SK-N-DZ (cell line): ENCODE results near the gene USP5.
"Not testable (repeated sequence)": the region's sequence is repeated elsewhere in the genome, so short reads cannot be mapped to it uniquely, and the experiment has no call there.

Experiments
- DNase-seq: peaks from one replicate; pipeline ENCODE4 v3.0.0-alpha.2; 2015; ENCODE audit warnings: low spot score

The USP5 gene

DNA sequence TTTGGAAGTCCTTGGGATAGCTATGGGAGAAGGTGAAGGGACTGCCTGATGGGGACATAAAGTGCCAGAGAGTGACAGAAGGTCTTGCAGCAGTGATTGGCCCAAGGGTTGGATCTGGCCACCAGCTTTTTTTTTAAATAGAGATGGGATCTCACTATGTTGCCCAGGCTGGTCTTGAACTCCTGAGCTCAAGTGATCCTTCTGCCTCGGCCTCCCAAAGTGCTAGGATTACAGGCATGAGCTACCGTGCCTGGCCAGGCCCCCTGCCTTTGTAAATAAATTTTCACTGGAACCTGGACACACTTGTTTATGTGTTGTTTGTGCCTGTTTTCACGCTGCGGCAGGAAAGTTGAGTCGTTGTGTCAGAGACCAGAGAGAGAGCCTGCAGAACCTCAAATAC lies 13.4 kb downstream of the USP5 start:
- DNase-seq, result not testable (repeated sequence)

DNA sequence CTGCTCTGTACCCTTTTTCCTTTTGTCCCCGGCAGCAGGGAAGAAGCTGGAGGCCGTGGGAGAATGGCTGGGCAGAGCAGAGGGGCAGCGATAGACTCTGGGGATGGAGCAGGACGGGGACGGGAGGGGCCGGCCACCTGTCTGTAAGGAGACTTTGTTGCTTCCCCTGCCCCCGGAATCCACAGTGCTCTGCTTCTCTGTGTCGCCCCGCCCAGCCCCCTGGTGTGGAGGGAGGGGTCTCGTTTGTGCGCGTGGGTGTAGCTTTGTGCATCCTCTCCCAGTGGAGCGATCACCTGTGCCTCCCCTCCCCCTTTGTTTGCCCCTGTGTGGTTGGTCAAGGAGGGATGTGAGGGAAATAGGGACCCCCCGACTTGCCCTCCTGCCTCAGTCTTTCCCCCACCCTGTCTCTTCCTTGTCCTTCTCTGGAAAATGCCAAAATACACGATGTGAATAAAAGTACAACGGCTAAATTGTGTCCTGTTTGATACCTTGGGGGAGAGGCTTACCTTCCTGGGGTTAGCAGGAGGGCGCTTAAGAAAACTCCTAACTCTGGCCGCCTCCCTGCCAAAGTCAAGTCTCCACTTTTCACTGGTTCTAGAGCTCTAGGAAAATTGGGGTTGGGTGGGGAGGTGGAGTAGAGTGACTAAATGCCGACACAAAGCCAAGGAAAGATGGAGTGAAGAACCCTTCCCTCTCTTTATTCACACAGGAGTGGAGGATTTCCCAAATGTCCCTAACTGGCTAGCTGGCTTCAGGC lies 14.4 kb downstream of the USP5 start:
- no peak for DNase-seq

DNA sequence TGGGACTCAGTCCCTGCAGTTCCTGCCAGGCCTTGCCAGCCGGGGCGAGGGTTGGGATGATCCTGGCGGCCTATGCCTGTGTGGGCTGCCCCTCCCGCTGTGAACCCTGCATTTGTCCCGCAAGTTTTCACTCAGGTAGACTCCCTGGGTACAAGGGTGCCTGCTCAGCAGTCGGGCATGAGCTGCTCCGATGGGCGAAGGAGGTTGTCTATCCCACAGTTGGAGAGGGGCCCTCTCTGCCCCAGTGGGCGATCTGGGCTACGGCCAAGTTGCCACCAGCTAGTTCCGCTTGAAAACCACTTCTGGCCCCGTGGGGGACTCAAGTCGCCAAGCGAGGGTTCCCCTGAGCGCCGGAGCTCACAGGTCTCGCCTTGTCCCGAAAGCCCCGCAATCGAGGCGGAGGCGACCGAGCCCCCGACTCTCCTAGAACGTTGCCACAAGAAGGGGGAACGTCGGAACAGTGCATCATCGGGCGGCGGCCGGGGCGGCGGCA lies 15.0 kb downstream of the USP5 start:
- no peak for DNase-seq

DNA sequence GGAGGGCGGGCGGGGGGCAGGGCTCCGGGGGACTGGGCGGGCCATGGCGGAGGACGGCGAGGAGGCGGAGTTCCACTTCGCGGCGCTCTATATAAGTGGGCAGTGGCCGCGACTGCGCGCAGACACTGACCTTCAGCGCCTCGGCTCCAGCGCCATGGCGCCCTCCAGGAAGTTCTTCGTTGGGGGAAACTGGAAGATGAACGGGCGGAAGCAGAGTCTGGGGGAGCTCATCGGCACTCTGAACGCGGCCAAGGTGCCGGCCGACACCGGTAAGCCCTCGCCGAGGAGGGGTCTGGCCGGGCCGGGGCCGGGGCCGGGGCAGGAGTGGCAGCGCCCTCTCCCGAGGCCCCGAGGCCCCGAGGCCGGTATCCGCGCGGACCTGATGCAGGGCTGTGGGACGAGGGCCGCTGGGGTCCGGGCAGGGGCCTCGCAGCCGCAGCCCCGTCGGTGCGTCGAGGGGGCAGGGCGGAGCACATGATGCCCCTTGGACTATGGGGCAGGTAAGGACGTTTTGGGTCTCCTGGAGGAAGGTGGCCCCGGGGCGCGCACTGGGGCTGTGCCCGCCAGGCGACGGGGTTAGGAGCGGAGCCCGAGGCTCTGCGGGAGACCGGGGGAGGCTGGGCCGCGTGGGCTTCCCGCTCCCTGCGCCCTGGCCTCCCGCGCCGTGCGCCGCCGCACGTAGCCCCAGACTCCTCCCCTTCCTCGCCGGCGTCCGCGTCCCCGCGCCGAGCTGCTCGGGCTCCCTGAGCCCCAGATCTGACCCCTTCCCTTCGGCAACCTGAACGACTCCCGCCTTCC lies 15.7 kb downstream of the USP5 start, which contains the start of gene TPI1:
Gene TPI1 (plus strand): TSS at position 119 of the 798 bp plus-strand sequence. CDS start 36 bp downstream, at position 155.
- DNase-seq, result peak; percentile 77

DNA sequence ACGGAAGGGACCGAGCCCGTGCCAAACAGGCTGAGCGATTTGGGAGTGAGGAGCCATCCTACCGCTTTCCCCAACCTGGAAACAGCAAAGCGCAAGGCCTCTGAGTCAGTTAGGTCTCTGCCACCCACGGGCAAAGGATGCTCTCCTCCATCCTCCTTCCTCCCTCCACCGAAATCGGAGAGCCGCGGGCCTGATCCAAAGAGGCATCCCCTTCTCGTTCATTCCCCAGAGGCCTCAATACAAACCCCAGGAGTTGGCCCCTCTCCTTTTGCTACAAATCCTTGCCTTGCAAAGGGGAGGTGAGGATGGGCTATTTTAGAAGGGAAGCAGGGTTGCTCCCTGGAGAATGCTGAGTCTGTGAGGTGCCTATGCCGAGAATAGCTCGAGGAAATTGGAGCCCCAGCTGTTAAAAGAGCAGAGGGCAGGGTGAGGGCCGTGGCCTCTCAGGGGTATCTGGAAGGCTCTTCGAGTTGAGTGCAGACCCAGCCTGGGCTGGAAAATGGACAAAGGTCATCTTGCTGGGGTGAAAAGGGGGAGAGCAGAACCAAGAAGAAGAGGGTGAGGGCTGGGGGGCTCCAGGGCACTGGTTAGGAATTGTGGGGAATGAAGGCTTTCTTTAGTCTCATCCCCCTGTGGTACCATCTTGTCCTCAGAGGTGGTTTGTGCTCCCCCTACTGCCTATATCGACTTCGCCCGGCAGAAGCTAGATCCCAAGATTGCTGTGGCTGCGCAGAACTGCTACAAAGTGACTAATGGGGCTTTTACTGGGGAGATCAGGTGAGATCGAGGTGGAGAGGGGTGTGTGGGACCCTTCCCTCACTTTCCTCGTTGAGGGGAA lies 16.5 kb downstream of the USP5 start:
- no peak for DNase-seq

DNA sequence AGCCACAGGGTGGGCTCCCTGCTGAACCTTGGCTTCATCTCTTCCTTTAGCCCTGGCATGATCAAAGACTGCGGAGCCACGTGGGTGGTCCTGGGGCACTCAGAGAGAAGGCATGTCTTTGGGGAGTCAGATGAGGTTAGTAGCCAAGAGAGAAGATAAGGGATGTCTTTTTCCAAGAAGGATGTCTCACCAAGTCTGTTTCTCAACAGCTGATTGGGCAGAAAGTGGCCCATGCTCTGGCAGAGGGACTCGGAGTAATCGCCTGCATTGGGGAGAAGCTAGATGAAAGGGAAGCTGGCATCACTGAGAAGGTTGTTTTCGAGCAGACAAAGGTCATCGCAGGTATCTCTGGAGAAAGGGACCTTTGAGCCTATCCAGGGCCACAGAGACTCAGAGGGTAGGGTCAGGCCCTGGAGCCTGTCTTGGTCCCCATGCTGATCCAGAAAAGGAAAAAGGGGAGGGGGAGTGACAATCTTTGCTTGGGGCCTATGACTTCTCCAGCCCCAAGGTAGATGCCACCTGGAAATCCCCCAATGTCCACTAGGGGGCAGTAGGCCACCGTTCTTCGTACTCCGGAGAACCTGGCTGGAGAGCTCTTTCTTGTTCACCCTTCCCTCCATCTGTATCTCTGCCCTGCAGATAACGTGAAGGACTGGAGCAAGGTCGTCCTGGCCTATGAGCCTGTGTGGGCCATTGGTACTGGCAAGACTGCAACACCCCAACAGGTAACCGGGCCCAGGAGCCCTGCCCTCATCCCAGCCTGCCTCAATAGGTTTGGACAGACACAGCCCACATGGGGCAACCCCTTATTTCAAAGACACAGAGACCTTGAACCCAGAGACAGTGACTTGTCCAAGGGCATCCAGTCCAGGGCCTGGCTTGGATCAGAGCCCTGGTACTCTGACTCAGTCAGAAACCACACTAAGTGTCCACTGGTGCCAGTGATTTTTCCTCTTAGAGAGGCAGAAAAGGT lies 17.4 kb downstream of the USP5 start:
- peak; percentile 90 for DNase-seq

DNA sequence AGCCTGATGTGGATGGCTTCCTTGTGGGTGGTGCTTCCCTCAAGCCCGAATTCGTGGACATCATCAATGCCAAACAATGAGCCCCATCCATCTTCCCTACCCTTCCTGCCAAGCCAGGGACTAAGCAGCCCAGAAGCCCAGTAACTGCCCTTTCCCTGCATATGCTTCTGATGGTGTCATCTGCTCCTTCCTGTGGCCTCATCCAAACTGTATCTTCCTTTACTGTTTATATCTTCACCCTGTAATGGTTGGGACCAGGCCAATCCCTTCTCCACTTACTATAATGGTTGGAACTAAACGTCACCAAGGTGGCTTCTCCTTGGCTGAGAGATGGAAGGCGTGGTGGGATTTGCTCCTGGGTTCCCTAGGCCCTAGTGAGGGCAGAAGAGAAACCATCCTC lies 18.4 kb downstream of the USP5 start:
- not testable (repeated sequence) for DNase-seq

DNA sequence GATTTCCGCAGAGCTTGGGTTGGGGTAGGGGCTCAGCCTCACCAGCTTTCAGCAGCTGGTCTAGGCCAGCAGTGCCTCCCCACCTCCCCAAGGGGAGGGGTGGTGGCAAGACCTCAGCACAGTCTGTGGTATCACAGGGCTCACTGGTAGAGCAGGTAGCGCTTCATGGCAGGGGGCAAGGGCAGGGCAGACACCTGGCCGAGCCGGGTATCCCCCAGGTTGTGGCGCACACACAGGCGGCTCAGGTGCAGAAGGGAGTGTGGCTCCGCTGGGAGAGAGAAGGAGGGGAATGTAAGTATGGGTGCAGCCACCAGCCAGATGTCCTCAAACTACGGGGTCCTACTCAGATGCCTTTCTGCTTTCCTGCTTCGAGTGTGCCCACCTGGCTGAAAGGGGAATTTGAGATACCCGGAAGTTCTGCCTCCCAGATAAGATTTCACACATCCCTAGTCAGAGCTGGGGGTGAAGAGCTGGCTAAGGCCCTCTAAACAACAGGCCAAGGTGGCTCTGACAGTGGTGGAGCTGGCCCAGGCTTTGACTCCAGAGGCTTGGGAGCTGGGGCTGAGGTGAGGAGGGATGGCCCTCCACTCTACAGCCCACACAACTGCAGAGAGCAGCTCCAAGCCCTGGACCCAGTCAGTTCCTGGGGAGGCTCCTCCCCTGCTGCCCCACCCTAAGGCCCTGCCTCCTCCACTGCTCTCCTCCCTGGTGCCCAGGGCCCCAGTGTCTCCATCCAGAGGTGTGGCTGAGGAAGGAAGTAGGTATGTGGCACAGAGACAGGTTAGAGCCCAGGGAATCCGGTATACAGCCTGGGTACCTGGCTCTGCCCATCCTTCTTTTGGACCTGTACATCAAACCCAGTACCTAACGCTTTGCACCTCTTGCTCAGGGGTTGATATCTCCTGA lies 19.4 kb downstream of the USP5 start:
- DNase-seq, result peak; percentile 47

DNA sequence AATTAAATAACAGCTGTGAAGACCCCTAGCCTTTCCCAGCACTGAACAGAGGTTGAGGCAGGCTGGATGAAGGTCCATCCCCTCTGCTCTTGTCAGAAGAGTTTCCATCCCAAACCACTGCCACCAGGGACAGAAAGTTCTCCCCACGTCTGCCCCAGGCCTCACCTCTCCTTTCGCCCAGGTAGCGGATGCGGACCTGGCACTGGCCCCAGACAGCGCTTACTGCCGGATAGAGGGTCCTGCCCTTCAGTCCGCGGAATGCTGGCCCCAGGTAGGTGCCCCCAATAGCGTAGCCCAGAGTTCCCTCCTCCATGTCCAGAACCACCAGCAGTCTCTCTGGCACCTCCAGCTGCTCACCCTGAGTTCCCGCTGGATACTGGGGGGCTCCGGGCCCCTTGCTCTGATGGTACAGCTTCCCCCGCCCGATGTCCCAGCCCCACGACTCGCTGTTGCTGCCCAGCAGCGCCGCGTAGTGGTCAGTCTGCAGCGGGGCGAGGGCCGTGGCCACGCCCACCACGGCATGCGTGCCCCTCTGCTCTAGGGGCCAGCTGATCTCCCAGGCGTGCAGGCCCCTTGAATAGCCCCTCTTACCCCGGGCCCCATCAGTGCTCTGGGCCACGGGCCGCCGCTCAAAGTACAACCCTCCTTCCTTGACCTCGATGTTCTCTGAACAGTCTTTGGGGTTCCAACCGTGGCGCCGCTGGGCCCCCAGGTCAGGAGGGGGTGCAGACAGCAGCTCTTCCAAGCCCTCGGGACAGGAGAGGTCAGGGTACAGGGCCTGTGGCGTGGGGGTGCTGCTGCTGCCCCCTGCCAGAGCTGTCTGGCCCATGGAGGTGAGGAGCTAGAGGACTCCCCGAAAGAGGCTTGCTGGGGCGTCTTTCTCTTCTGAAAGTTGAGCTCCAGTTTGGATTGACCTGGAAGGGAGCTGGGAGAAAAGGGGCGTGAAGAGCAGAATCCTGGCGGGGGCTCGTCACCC lies 20.4 kb downstream of the USP5 start:
- DNase-seq, result peak; percentile 85

DNA sequence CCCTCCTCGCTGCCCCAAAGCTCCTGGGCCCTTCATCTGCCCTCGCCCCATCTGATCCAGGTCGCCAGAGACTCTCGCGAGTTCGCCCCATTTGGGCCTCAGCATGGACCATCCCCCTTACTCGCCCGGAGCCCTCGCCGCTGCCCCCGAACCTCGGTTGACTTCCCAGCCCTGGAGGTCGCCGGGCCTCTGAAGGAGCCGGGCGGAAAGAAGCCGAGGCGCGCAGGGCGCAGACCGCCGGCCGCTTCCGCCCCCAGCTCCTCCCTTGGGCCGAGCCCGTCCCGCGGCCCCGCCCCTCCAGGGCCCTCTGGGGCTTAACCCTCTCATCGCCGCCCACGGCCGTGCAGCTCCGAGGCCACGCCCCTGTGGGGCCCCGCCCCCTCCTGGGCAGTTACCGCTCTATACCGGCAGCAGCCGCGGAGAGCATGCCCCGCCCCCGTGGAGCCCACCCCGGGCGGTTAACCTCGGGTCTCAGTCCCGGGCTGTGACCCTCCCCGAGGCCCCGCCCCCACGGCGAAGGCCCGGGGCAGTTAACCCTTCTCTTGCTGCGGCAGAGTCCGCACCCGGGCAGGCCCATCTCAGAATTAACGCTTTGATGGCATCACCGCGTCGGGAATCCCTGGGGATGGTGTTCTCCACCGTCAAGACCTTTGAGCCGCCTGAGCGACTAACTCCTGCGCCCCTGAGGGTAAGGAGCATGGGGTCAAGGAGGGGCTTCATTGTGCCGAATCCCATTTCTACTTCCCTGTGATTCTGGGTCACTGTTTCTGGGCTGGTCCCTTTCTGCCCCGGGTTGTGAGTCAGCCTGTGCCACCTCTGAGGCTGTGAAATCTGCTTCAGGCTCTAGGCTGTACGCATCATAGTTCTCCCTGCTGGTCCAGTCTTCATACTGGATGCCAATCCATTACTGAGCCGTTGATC lies 21.4 kb downstream of the USP5 start, which contains the start of gene SPSB2:
Gene SPSB2 (minus strand): TSS at position 210 of the 921 bp plus-strand sequence. CDS start 402 bp downstream, outside the sequence.
- peak; percentile 99 for DNase-seq

DNA sequence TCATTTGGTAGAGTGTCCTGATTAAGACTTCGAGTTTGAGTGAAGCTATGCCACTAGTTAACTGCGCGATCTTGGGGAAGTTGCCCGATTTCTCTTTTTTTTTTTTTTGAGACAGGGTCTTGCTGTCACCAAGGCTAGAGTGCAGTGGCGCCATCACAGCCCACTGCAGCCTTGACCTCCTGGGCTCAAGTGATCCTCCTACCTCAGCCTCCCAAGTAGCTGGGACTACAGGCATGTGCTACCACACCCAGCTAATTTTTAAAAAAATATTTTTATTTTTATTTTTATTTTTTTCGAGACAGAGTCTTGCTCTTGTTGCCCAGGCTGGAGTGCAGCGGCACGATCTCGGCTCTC lies 22.0 kb downstream of the USP5 start:
- not testable (repeated sequence) for DNase-seq

DNA sequence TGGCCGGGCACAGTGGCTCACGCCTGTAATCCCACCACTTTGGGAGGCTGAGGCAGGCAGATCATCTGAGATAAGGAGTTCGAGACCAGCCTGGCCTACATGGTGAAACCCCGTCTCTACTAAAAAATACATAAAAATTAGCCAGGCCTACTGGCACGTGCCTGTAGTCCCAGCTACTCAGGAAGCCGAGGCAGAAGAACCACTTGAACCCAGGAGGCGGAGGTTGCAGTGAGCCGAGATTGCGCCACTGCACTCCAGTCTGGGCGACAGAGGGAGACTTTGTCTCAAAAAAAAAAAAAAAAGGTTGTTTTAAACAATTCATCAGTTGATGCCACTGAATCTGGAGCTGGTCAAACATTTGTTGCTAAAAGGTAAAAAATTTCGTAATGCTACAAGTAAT lies 27.9 kb downstream of the USP5 start:
- not testable (repeated sequence) for DNase-seq

DNA sequence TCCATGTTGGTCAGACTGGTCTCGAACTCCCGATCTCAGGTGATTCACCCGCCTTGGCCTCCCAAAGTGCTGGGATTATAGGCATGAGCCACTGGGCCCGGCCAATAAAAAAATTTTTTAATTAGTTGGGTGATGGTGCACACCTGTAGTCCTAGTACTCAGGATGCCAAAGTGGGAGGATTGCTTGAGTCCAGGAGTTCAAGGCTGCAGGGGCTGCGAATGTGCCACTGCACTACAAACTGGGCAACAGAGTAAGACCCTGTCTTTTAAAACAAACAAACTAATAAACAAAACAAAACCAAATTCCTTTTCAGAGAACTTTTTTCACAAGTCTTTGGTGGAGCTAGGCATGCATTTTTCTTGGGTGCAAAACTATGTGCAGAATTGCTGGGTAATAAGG lies 31.3 kb downstream of the USP5 start:
- DNase-seq, result no peak

DNA sequence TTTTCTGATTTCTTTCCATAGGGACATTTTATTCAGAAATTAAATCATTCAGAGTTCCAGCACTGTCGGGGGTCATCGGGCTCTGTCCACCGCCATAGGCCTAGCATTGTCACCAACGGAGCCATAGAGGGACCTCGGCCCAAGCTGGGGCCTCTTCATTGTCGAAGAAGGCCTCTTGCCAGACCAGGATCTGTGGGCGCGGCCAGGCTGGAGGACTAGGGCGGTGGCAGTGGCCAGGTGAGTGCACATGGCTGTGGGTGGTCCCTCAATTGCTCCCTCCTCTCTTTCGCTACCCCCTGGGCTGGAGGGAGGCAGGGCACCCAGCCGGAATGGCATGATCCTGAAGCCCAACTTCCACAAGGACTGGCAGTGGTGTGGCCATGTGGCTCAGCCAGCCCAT lies 31.7 kb downstream of the USP5 start:
- DNase-seq, result no peak

DNA sequence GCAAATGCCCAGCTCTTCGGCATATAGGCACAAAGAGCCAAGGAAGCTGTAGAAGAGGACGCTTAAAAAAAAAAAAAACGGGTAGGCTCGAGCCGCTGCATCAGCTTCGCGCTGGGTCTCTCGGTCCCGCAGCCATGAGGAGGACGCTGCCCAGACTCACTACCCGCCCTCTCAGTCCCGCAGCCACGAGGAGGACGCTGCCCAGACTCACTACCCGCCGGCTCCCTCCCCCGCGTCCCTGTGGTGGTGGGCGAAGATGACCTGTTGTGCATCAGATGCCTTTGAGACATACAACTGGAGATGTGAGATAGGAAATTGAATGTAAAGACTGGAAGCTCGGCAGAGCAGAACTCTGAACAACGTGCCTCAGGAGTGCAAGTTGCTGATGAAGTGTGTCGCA lies 32.6 kb downstream of the USP5 start:
- DNase-seq, result peak; percentile 80

DNA sequence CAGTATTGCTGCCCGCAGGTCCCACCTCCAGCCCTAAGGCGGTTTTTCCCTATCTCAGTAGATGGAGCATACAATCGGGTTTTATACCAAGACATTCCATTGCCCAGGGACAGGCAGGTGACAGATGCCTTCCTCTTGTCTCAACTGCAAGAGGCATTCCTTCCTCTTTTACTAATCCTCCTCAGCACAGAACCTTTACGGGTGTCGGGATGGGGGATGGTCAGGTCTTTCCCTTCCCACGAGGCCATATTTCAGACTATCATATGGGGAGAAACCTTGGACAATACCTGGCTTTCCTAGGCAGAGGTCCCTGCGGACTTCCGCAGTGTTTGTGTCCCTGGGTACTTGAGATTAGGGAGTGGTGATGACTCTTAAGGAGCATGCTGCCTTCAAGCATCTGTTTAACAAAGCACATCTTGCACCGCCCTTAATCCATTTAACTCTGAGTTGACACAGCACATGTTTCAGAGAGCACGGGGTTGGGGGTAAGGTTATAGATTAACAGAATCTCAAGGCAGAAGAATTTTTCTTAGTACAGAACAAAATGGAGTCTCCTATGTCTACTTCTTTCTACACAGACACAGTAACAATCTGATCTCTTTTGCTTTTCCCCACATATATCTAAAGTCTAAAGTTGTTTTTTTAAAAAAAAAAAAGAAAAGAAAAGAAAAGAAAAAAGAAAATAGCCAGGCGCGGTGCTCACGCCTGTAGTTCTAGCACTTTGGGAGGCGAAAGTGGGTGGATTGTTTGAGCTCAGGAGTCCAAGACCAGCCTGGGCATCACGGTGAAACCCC lies 34.5 kb downstream of the USP5 start:
- DNase-seq, result not testable (repeated sequence)
